Naive B cell (primary cell): ENCODE measurements around the gene CKAP5. TPM values are rescaled to one million over a fixed set of nuclear protein-coding genes. Genes with fewer than 3 reads are reported as not detected.

Experiments
- ATAC-seq, 2 donors: fragments of 150-1000 bp; cut with Tn5 transposase; 2 replicates each; pipeline ENCODE4 v1.10.0; 2021; ENCODE audit warnings: low read depth in 2 of 2, mild to moderate bottlenecking in 2 of 2, moderate library complexity in 2 of 2
- DNase-seq: peaks from one replicate; pipeline ENCODE4 v3.0.0; 2022
- H3K27ac Mint-ChIP-seq, 6 donors: one replicate each; pipeline ENCODE4 v1.8.0; 2020 to 2022; ENCODE audit warnings: mild to moderate bottlenecking in 6 of 6, mixed read lengths in 6 of 6, moderate library complexity in 5 of 6, inconsistent platforms in 2 of 6
- H3K27me3 Mint-ChIP-seq, 3 donors: one replicate each; pipeline ENCODE4 v1.8.0; 2021 to 2022; ENCODE audit warnings: mixed read lengths in 3 of 3, mild to moderate bottlenecking in 1 of 3
- H3K36me3 Mint-ChIP-seq, 2 donors: one replicate each; pipeline ENCODE4 v1.8.0; 2020 to 2022; ENCODE audit warnings: mixed read lengths in 2 of 2, inconsistent platforms in 1 of 2, mild to moderate bottlenecking in 1 of 2
- H3K4me1 Mint-ChIP-seq, 3 donors: one replicate each; pipeline ENCODE4 v1.8.0; 2020 to 2022; ENCODE audit warnings: mixed read lengths in 3 of 3, inconsistent platforms in 1 of 3, mild to moderate bottlenecking in 1 of 3, moderate library complexity in 1 of 3
- H3K4me3 Mint-ChIP-seq, 8 donors: one replicate each; pipeline ENCODE4 v1.8.0; 2020 to 2022; ENCODE audit warnings: mild to moderate bottlenecking in 8 of 8, mixed read lengths in 8 of 8, moderate library complexity in 8 of 8, inconsistent platforms in 2 of 8
- H3K9me3 Mint-ChIP-seq, 7 donors: one replicate each; pipeline ENCODE4 v1.8.0; 2020 to 2022; ENCODE audit warnings: mixed read lengths in 7 of 7, mild to moderate bottlenecking in 5 of 7, inconsistent platforms in 2 of 7, moderate library complexity in 1 of 7
- polyA plus RNA-seq, 6 donors: library from polyadenylated mRNA; unstranded; fragments of 300-500 nt; fragmentation: Illumina TruSeq; gene quantifications; one replicate each; pipeline ENCODE4 v1.2.3, GENCODE V29; 2021; ENCODE audit warnings: low read depth in 6 of 6

Gene CKAP5
- 10 to 100 TPM in 2 of 6 donors, 1 to 10 TPM in 3, not detected in 1; 6.7 to 16.0 (median 9.8) TPM for polyA plus RNA-seq

- DNase-seq (peak; percentile 85), ATAC-seq (peak; percentile 92 to 93)
- H3K36me3 Mint-ChIP-seq: no peaks in the 10 kb centered on the region
- H3K27ac Mint-ChIP-seq: peak within 1 kb of the TSS; percentile 91 to 98 (median 96)
- H3K9me3 Mint-ChIP-seq: no peaks in the 10 kb centered on the region
- no peaks in the 10 kb centered on the region for H3K27me3 Mint-ChIP-seq
- H3K4me3 Mint-ChIP-seq: peak within 1 kb of the TSS; percentile 93 to 99 (median 98)
- peaks cover 14 to 38% (median 34%) of the 10 kb centered on the region in 3 donors for H3K4me1 Mint-ChIP-seq
Observed at GRCh38 chr11:46845740-46846509, at the start of gene CKAP5. Gene CKAP5 (minus strand): TSS chr11:46846280. CDS start chr11:46821231, 25,049 bp downstream.

GRCh38 chr11:46895821-46896220 is 49.7 kb upstream of the CKAP5 start:
- Mint-ChIP-seq H3K9me3 (peaks cover 0 to 3% (median 0%) of the 10 kb centered on the region in 7 donors), H3K4me3 (no peak overlapping the region), H3K36me3 (no peaks in the 10 kb centered on the region), H3K4me1 (peaks cover 0 to 2% (median 0%) of the 10 kb centered on the region in 3 donors), H3K27me3 (no peaks in the 10 kb centered on the region), H3K27ac (no peak overlapping the region)
- DNase-seq: no peak
- no peak for ATAC-seq

GRCh38 chr11:46894961-46895360 is 48.9 kb upstream of the CKAP5 start:
- peaks cover 0 to 3% (median 0%) of the 10 kb centered on the region in 7 donors for H3K9me3 Mint-ChIP-seq
- H3K27ac Mint-ChIP-seq: peak overlapping the region in 1 of 6 donors; percentile 86
- H3K36me3 Mint-ChIP-seq: no peaks in the 10 kb centered on the region
- no peak for ATAC-seq
- no peak for DNase-seq
- H3K4me1 Mint-ChIP-seq: peaks cover 0 to 3% (median 2%) of the 10 kb centered on the region in 3 donors
- H3K4me3 Mint-ChIP-seq: no peak overlapping the region
- H3K27me3 Mint-ChIP-seq: no peaks in the 10 kb centered on the region

GRCh38 chr11:46894506-46894905 is 48.4 kb upstream of the CKAP5 start:
- H3K27ac Mint-ChIP-seq: peak overlapping the region in 2 of 6 donors; percentile 21 to 76
- peaks cover 0 to under 1% (median 0%) of the 10 kb centered on the region in 3 donors for H3K27me3 Mint-ChIP-seq
- H3K4me1 Mint-ChIP-seq: peaks cover 4 to 8% (median 6%) of the 10 kb centered on the region in 3 donors
- H3K4me3 Mint-ChIP-seq: no peak overlapping the region
- H3K9me3 Mint-ChIP-seq: peaks cover 0 to 3% (median 0%) of the 10 kb centered on the region in 7 donors
- H3K36me3 Mint-ChIP-seq: no peaks in the 10 kb centered on the region
- no peak for DNase-seq
- ATAC-seq: no peak

GRCh38 chr11:46892838-46893237 is 46.8 kb upstream of the CKAP5 start:
- H3K27me3 Mint-ChIP-seq: peaks cover 0 to 6% (median 0%) of the 10 kb centered on the region in 3 donors
- no peaks in the 10 kb centered on the region for H3K36me3 Mint-ChIP-seq
- ATAC-seq (no peak), DNase-seq (no peak)
- H3K4me3 Mint-ChIP-seq: no peak overlapping the region
- no peaks in the 10 kb centered on the region for H3K9me3 Mint-ChIP-seq
- peaks cover 7 to 10% (median 8%) of the 10 kb centered on the region in 3 donors for H3K4me1 Mint-ChIP-seq
- H3K27ac Mint-ChIP-seq: no peak overlapping the region

GRCh38 chr11:46892109-46892508 is 46.0 kb upstream of the CKAP5 start:
- Mint-ChIP-seq H3K9me3 (no peaks in the 10 kb centered on the region), H3K36me3 (no peaks in the 10 kb centered on the region), H3K4me3 (no peak overlapping the region), H3K4me1 (peaks cover 7 to 10% (median 8%) of the 10 kb centered on the region in 3 donors), H3K27me3 (peaks cover 0 to 6% (median 0%) of the 10 kb centered on the region in 3 donors), H3K27ac (no peak overlapping the region)
- ATAC-seq: no peak
- no peak for DNase-seq

GRCh38 chr11:46890665-46891064 is 44.6 kb upstream of the CKAP5 start:
- H3K9me3 Mint-ChIP-seq: no peaks in the 10 kb centered on the region

GRCh38 chr11:46889689-46890475 is 43.8 kb upstream of the CKAP5 start:
- Mint-ChIP-seq H3K4me1 (peaks cover 6 to 10% (median 7%) of the 10 kb centered on the region in 3 donors), H3K4me3 (no peak overlapping the region), H3K27ac (peak overlapping the region in 2 of 6 donors; percentile 38 to 69), H3K9me3 (no peaks in the 10 kb centered on the region), H3K36me3 (no peaks in the 10 kb centered on the region), H3K27me3 (peaks cover 0 to 6% (median 0%) of the 10 kb centered on the region in 3 donors)
- ATAC-seq (peak; percentile 92 to 94), DNase-seq (peak; percentile 67)

More at GRCh38 chr11:46890665-46891064, 44.6 kb upstream of the CKAP5 start:
- peaks cover 0 to 6% (median 0%) of the 10 kb centered on the region in 3 donors for H3K27me3 Mint-ChIP-seq
- no peaks in the 10 kb centered on the region for H3K36me3 Mint-ChIP-seq
- no peak overlapping the region for H3K4me3 Mint-ChIP-seq
- peaks cover 6 to 10% (median 7%) of the 10 kb centered on the region in 3 donors for H3K4me1 Mint-ChIP-seq
- ATAC-seq (no peak), DNase-seq (no peak)
- no peak overlapping the region for H3K27ac Mint-ChIP-seq

GRCh38 chr11:46889251-46889650 is 43.2 kb upstream of the CKAP5 start:
- no peak overlapping the region for H3K4me3 Mint-ChIP-seq
- ATAC-seq (no peak), DNase-seq (no peak)
- peaks cover 0 to 6% (median 0%) of the 10 kb centered on the region in 3 donors for H3K27me3 Mint-ChIP-seq
- H3K27ac Mint-ChIP-seq: peak overlapping the region in 1 of 6 donors; percentile 12
- H3K9me3 Mint-ChIP-seq: no peaks in the 10 kb centered on the region
- H3K36me3 Mint-ChIP-seq: no peaks in the 10 kb centered on the region
- H3K4me1 Mint-ChIP-seq: peaks cover 6 to 10% (median 7%) of the 10 kb centered on the region in 3 donors

GRCh38 chr11:46888636-46889035 is 42.6 kb upstream of the CKAP5 start:
- ATAC-seq (no peak), DNase-seq (no peak)
- peaks cover 0 to under 1% (median 0%) of the 10 kb centered on the region in 7 donors for H3K9me3 Mint-ChIP-seq
- H3K4me1 Mint-ChIP-seq: peaks cover 6 to 10% (median 7%) of the 10 kb centered on the region in 3 donors
- H3K36me3 Mint-ChIP-seq: no peaks in the 10 kb centered on the region
- H3K27me3 Mint-ChIP-seq: peaks cover 0 to 6% (median 0%) of the 10 kb centered on the region in 3 donors
- H3K27ac Mint-ChIP-seq: no peak overlapping the region
- H3K4me3 Mint-ChIP-seq: no peak overlapping the region

GRCh38 chr11:46886211-46886610 is 40.1 kb upstream of the CKAP5 start:
- DNase-seq (no peak), ATAC-seq (no peak)
- Mint-ChIP-seq H3K36me3 (no peaks in the 10 kb centered on the region), H3K27ac (no peak overlapping the region), H3K27me3 (peaks cover 0 to 6% (median 0%) of the 10 kb centered on the region in 3 donors), H3K9me3 (peaks cover 0 to 1% (median 0%) of the 10 kb centered on the region in 7 donors), H3K4me1 (peaks cover 6 to 10% (median 7%) of the 10 kb centered on the region in 3 donors), H3K4me3 (no peak overlapping the region)

- peaks cover 0 to 8% (median 0%) of the 10 kb centered on the region in 3 donors for H3K27me3 Mint-ChIP-seq
- peaks cover 0 to 1% (median 0%) of the 10 kb centered on the region in 7 donors for H3K9me3 Mint-ChIP-seq
- H3K4me1 Mint-ChIP-seq: no peaks in the 10 kb centered on the region
- H3K4me3 Mint-ChIP-seq: no peak overlapping the region
- H3K36me3 Mint-ChIP-seq: no peaks in the 10 kb centered on the region
- H3K27ac Mint-ChIP-seq: no peak overlapping the region
- ATAC-seq: no peak
- DNase-seq: no peak
Observed at GRCh38 chr11:46879056-46879585, 33.0 kb upstream of the CKAP5 start.

- no peaks in the 10 kb centered on the region for H3K36me3 Mint-ChIP-seq
- no peak for DNase-seq
- no peak overlapping the region for H3K4me3 Mint-ChIP-seq
- no peak for ATAC-seq
- H3K27me3 Mint-ChIP-seq: peaks cover 0 to 8% (median 0%) of the 10 kb centered on the region in 3 donors
- peaks cover 0 to 4% (median 0%) of the 10 kb centered on the region in 3 donors for H3K4me1 Mint-ChIP-seq
- no peak overlapping the region for H3K27ac Mint-ChIP-seq
- no peaks in the 10 kb centered on the region for H3K9me3 Mint-ChIP-seq
Observed at GRCh38 chr11:46877580-46877979, 31.5 kb upstream of the CKAP5 start.
